H1 (cell line): ENCODE results near the gene GRK5. TPM values are rescaled to one million over a fixed set of nuclear protein-coding genes. Genes with fewer than 3 reads are reported as not detected.

Experiments used
- CTCF ChIP-seq, 3 experiments: IDR thresholded peaks; 1 replicate in 2 of 3; 2 replicates in 1 of 3; pipeline versions ENCODE4 v1.5.1 to v1.6.1; 2011; ENCODE audit warnings: low read length in 3 of 3, mild to moderate bottlenecking in 3 of 3, inconsistent platforms in 2 of 3, low read depth in 1 of 3, moderate library complexity in 1 of 3; ENCODE audit not compliant: insufficient read depth in 1 of 3; ENCODE audit errors: control extremely low read depth in 1 of 3
- HDAC2 ChIP-seq, 2 experiments: fragments of 300-600 bp in 1 of 2; sonication (generic) in 1 of 2; IDR thresholded peaks; 2 replicates each; pipeline ENCODE4 v1.6.1; 2011 to 2012; ENCODE audit warnings: low read depth in 2 of 2, low read length in 2 of 2, mild to moderate bottlenecking in 2 of 2, moderate library complexity in 2 of 2, borderline replicate concordance in 1 of 2, inconsistent platforms in 1 of 2
- MAFK ChIP-seq: IDR thresholded peaks from 2 replicates; pipeline ENCODE4 v1.6.1; 2012; ENCODE audit warnings: low read depth, mild to moderate bottlenecking, improper control_type of control experiment, low read length
- SP2 ChIP-seq: IDR thresholded peaks from 2 replicates; pipeline ENCODE4 v1.6.1; 2012; ENCODE audit warnings: mild to moderate bottlenecking, low read length, inconsistent platforms
- ZNF274 ChIP-seq: IDR thresholded peaks from 2 replicates; pipeline ENCODE4 v1.7.0; 2012; ENCODE audit warnings: low read length, borderline replicate concordance; ENCODE audit errors: extremely low read depth
- polyA plus RNA-seq, 7 experiments: library from polyadenylated mRNA; depleted of rRNA in 3 of 7; stranded (reverse) in 5 of 7; unstranded in 2 of 7; fragments of >200 nt in 5 of 7; fragments of 200-250 nt in 2 of 7; gene quantifications; 1 replicate in 5 of 7; 2 replicates in 1 of 7; 4 replicates in 1 of 7; pipeline versions ENCODE4 v1.2.1 to v1.2.3, GENCODE V29; 2011 to 2013; ENCODE audit warnings: missing spikeins in 2 of 7, mixed read lengths in 2 of 7
- total RNA-seq: library from RNA; stranded (reverse); fragmentation: NEBNext Ultra II Directional; extraction: Animal tissue kit (Norgen Biotek cat#: 25700); gene quantifications from 2 replicates; pipeline ENCODE4 v1.2.1, GENCODE V29; 2021

The GRK5 gene
- total and polyA plus RNA-seq, 2 of the 8 experiments (the other 6 are each of a cell fraction or from before 2014, with no cell fraction given), result 0.54 to 2.5 TPM

DNA sequence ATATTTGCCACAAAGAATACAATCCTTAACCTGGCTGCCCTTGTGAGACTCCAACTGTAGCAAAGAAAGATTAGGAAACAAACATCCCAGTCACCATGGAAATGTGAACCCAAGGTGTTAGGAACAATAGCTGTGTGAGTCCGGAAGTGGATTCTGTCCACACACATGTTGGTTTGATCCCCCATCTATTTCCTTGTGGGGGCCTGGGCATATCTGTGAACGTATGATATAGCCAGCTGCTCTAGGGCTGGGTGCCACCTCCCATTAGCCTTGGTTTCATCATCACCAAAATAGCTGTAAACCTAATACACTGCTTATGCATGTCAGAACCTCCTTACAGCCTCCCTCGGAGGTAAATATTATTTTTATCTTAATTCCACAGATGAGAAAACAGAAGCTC is 26.4 kb downstream of the GRK5 start (continued):
- TF ChIP-seq HDAC2 (IDR thresholded peaks at IDR 0.05; ENCODE audit: borderline replicate concordance in 1 of 2, low read depth in 2 of 2, low read length in 2 of 2) (no peak), SP2 (no peak), CTCF (IDR thresholded peaks at IDR 0.05; ENCODE audit: control extremely low read depth in 1 of 3, insufficient read depth in 1 of 3, low read depth in 1 of 3, low read length in 3 of 3) (no peak), ZNF274 (no peak), MAFK (no peak)
- TF ChIP-seq, all 59 proteins: peak for 0
